ENCODE measurements around the gene CNKSR3. TPM values are rescaled to one million over a fixed set of nuclear protein-coding genes. Genes with fewer than 3 reads are reported as not detected.

Gene CNKSR3
- total RNA-seq, 1 donor, result 4.7 TPM

- DNase-seq (ENCODE audit: low read depth), result no peak
- TF ChIP-seq CTCF (IDR thresholded peaks at IDR 0.05; ENCODE audit: insufficient read depth, low read depth, low read length), result no peak
- peak overlapping the region; percentile 12 for H3K4me3 ChIP-seq (ENCODE audit: low read depth, low read length)
These were observed 99.4 kb downstream of the CNKSR3 start for GRCh38 chr6:154411076-154411475.

GRCh38 chr6:154410619-154411072 is 99.8 kb downstream of the CNKSR3 start:
- TF ChIP-seq CTCF (IDR thresholded peaks at IDR 0.05; ENCODE audit: insufficient read depth, low read depth, low read length), result no peak
- DNase-seq (ENCODE audit: low read depth), result peak; percentile 95
- peak overlapping the region; percentile 12 for H3K4me3 ChIP-seq (ENCODE audit: low read depth, low read length)

GRCh38 chr6:154408891-154409500 is 101.5 kb downstream of the CNKSR3 start:
- H3K4me3 ChIP-seq (ENCODE audit: low read depth, low read length), result no peak overlapping the region
- peak; percentile 44 for DNase-seq (ENCODE audit: low read depth)
- TF ChIP-seq CTCF (IDR thresholded peaks at IDR 0.05; ENCODE audit: insufficient read depth, low read depth, low read length), result peak; percentile 42

- H3K4me3 ChIP-seq (ENCODE audit: low read depth, low read length), result no peak overlapping the region
- TF ChIP-seq CTCF (IDR thresholded peaks at IDR 0.05; ENCODE audit: insufficient read depth, low read depth, low read length), result no peak
- DNase-seq (ENCODE audit: low read depth), result no peak
These were observed 103.0 kb downstream of the CNKSR3 start for GRCh38 chr6:154407440-154407839.

- no peak overlapping the region for H3K4me3 ChIP-seq (ENCODE audit: low read depth, low read length)
- TF ChIP-seq CTCF (IDR thresholded peaks at IDR 0.05; ENCODE audit: insufficient read depth, low read depth, low read length), result no peak
- no peak for DNase-seq (ENCODE audit: low read depth)
These were observed 103.6 kb downstream of the CNKSR3 start for GRCh38 chr6:154406869-154407268.

- no peak for DNase-seq (ENCODE audit: low read depth)
- no peak overlapping the region for H3K4me3 ChIP-seq (ENCODE audit: low read depth, low read length)
- TF ChIP-seq CTCF (IDR thresholded peaks at IDR 0.05; ENCODE audit: insufficient read depth, low read depth, low read length), result no peak
These were observed 104.2 kb downstream of the CNKSR3 start for GRCh38 chr6:154406301-154406700.

All from fibroblast of villous mesenchyme (primary cell).